Measurements from ENCODE around the gene MON1A.

The MON1A gene

GRCh38 chr3:49883998-49884397, 45.6 kb downstream of the MON1A start:
- no peak for TF ChIP-seq CTCF (IDR thresholded peaks at IDR 0.05; ENCODE audit: control insufficient read depth, extremely low read depth, insufficient read depth)
- no peak for DNase-seq (ENCODE audit: low read depth)
- H3K4me3 ChIP-seq (ENCODE audit: low read depth, low read length): no peak overlapping the region

- no peak for TF ChIP-seq CTCF (IDR thresholded peaks at IDR 0.05; ENCODE audit: control insufficient read depth, extremely low read depth, insufficient read depth)
- no peak overlapping the region for H3K4me3 ChIP-seq (ENCODE audit: low read depth, low read length)
- DNase-seq (ENCODE audit: low read depth): no peak
Observed at GRCh38 chr3:49882166-49882565, 47.4 kb downstream of the MON1A start.

GRCh38 chr3:49880581-49881315, 48.9 kb downstream of the MON1A start:
- no peak for TF ChIP-seq CTCF (IDR thresholded peaks at IDR 0.05; ENCODE audit: control insufficient read depth, extremely low read depth, insufficient read depth)
- H3K4me3 ChIP-seq (ENCODE audit: low read depth, low read length): no peak overlapping the region

GRCh38 chr3:49879721-49880120, 49.9 kb downstream of the MON1A start:
- DNase-seq (ENCODE audit: low read depth): no peak
- TF ChIP-seq CTCF (IDR thresholded peaks at IDR 0.05; ENCODE audit: control insufficient read depth, extremely low read depth, insufficient read depth): no peak
- H3K4me3 ChIP-seq (ENCODE audit: low read depth, low read length): no peak overlapping the region

More at GRCh38 chr3:49880581-49881315, 48.9 kb downstream of the MON1A start:
- no peak for DNase-seq (ENCODE audit: low read depth)

GRCh38 chr3:49878686-49879085, 50.9 kb downstream of the MON1A start:
- no peak for DNase-seq (ENCODE audit: low read depth)
- H3K4me3 ChIP-seq (ENCODE audit: low read depth, low read length): no peak overlapping the region
- no peak for TF ChIP-seq CTCF (IDR thresholded peaks at IDR 0.05; ENCODE audit: control insufficient read depth, extremely low read depth, insufficient read depth)

GRCh38 chr3:49877716-49878115, 51.9 kb downstream of the MON1A start:
- no peak overlapping the region for H3K4me3 ChIP-seq (ENCODE audit: low read depth, low read length)
- no peak for TF ChIP-seq CTCF (IDR thresholded peaks at IDR 0.05; ENCODE audit: control insufficient read depth, extremely low read depth, insufficient read depth)
- DNase-seq (ENCODE audit: low read depth): no peak

- no peak for DNase-seq (ENCODE audit: low read depth)
- H3K4me3 ChIP-seq (ENCODE audit: low read depth, low read length): no peak overlapping the region
- no peak for TF ChIP-seq CTCF (IDR thresholded peaks at IDR 0.05; ENCODE audit: control insufficient read depth, extremely low read depth, insufficient read depth)
Observed at GRCh38 chr3:49876567-49876966, 53.0 kb downstream of the MON1A start.
